Esophagus squamous epithelium (tissue), 5 donors: Measurements from ENCODE around the gene SLC17A5. TPM values are rescaled to one million over a fixed set of nuclear protein-coding genes. Genes with fewer than 3 reads are reported as not detected.

ENCODE experiments used
- DNase-seq: peaks from one replicate; lab custom pipeline; 2025; lab: John Stamatoyannopoulos, UW
- H3K27ac ChIP-seq, 4 donors: fragments of 200-600 bp; sonication (generic); one replicate each; pipeline ENCODE4 v1.5.1; 2016 to 2019; ENCODE audit warnings: mild to moderate bottlenecking in 1 of 4
- H3K27me3 ChIP-seq, 4 donors: fragments of 200-600 bp; sonication (generic); 1 replicate in 3 of 4; 2 replicates in 1 of 4; pipeline versions ENCODE4 v1.5.1 to v1.6.0; 2017 to 2021; ENCODE audit warnings: antibody characterized with exemption in 1 of 4
- H3K36me3 ChIP-seq, 3 donors: fragments of 200-600 bp; sonication (generic); one replicate each; pipeline ENCODE4 v1.5.1; 2016 to 2019
- H3K4me1 ChIP-seq, 3 donors: fragments of 200-600 bp; sonication (generic); one replicate each; pipeline ENCODE4 v1.5.1; 2017 to 2019
- H3K4me3 ChIP-seq, 4 donors: fragments of 200-600 bp; sonication (generic); 1 replicate in 3 of 4; 2 replicates in 1 of 4; pipeline ENCODE4 v1.5.1; 2016 to 2019; ENCODE audit warnings: mild to moderate bottlenecking in 2 of 4, moderate library complexity in 1 of 4
- H3K9me3 ChIP-seq, 3 donors: fragments of 200-600 bp; sonication (generic); one replicate each; pipeline ENCODE4 v1.5.1; 2016 to 2019
- CTCF ChIP-seq, 6 experiments: fragments of 450-650 bp in 4 of 6; fragments of 200-600 bp in 2 of 6; sonication (generic) in 2 of 6; IDR thresholded peaks; one replicate each; pipeline ENCODE4 v1.5.1; 2016 to 2019; ENCODE audit warnings: antibody characterized with exemption in 6 of 6, mild to moderate bottlenecking in 4 of 6, moderate library complexity in 4 of 6
- POLR2A ChIP-seq, 4 donors: fragments of 450-650 bp; IDR thresholded peaks; one replicate each; pipeline ENCODE4 v1.6.1; 2017; ENCODE audit warnings: antibody characterized with exemption in 4 of 4, mild to moderate bottlenecking in 4 of 4, moderate library complexity in 3 of 4
- WGBS, 2 donors: methylation state at CpG; one replicate each; pipeline ENCODE4 v1.1.5; 2018; 5-methylcytosine and 5-hydroxymethylcytosine counted together
- intact Hi-C: fragments of 100-400 bp; cut with DNase I; formaldehyde crosslinking; loops from one replicate; pipeline ENCODE4 v1.15.0; 2022
- small RNA-seq, 4 donors: library from RNA; depleted of rRNA; stranded (forward); fragments of <200 nt; gene quantifications; one replicate each; pipeline ENCODE3, GENCODE V24; 2016
- total RNA-seq, 4 donors: library from RNA; depleted of rRNA; stranded (reverse); fragments of >200 nt; gene quantifications; one replicate each; pipeline ENCODE4 v1.1.0, GENCODE V29; 2016
- donor health status: DM: yes; HTN: yes; CAD: no.

Gene SLC17A5
- total RNA-seq, 4 donors from 2014 or later: 6.7 to 13.7 (median 9.9) TPM

GRCh38 chr6:73547036-73547435, 106.8 kb downstream of the SLC17A5 start:
- Histone ChIP-seq H3K4me3 (no peak overlapping the region), H3K4me1 (no peaks in the 10 kb centered on the region), H3K36me3 (no peaks in the 10 kb centered on the region), H3K9me3 (no peaks in the 10 kb centered on the region), H3K27me3 (no peaks in the 10 kb centered on the region), H3K27ac (no peak overlapping the region)
- intact Hi-C loops: no loop called here
- TF ChIP-seq CTCF (IDR thresholded peaks at IDR 0.05) (no peak), POLR2A (IDR thresholded peaks at IDR 0.05) (no peak)
- DNase-seq: no peak
- 74 to 79% methylated on average over 1 of the region's 1 CpG for WGBS, 2 donors

Small RNAs within 50 kb of the gene (small RNA-seq; reads per million reads assigned to genes)
- 0 reads per million in 4 donors for gene RPS27P15

Other genes with a start within 250 kb of the SLC17A5 start
- gene CGAS, start 201.7 kb downstream of the SLC17A5 start, total RNA-seq: 10 to 100 TPM in 2 of 4 donors, 1 to 10 TPM in 2; 3.0 to 15.4 (median 10.1) TPM
- 10 to 100 TPM; 19.5 to 27.8 (median 24.3) TPM for gene MTO1, start 192.3 kb downstream of the SLC17A5 start, total RNA-seq
- gene EEF1A1, start 133.0 kb downstream of the SLC17A5 start, total RNA-seq: over 10,000 TPM in 1 of 4 donors, 1,000 to 10,000 TPM in 3; 4,136 to 11,610 (median 7,059) TPM
- gene CD109, start 42.2 kb upstream of the SLC17A5 start, total RNA-seq: 10 to 100 TPM; 27.0 to 57.9 (median 41.3) TPM